K562 (cell line): ENCODE data around the gene AMOTL1. TPM values are rescaled to one million over a fixed set of nuclear protein-coding genes. Genes with fewer than 3 reads are reported as not detected.

Experiments
- GTF2E2 ChIP-seq: fragments of 200-800 bp; sonication (Bioruptor generic); IDR thresholded peaks from 2 replicates; pipeline ENCODE4 v1.6.1; 2016; ENCODE audit warnings: missing genetic modification characterization, missing compliant biosample characterization
- MGA ChIP-seq: fragments of 450-650 bp; IDR thresholded peaks from 2 replicates; pipeline ENCODE4 v1.6.1; 2016; ENCODE audit warnings: mild to moderate bottlenecking, moderate library complexity
- SLC30A9 ChIP-seq: fragments of 250-450 bp; sonication (Bioruptor Pico); IDR thresholded peaks from 2 replicates; pipeline ENCODE4 v1.8.0; 2022; ENCODE audit warnings: mild to moderate bottlenecking, moderate library complexity
- ZNF778 ChIP-seq: fragments of 450-650 bp; formaldehyde crosslinking; IDR thresholded peaks from 2 replicates; pipeline ENCODE4 v1.4.0; 2020; ENCODE audit warnings: mild to moderate bottlenecking, moderate library complexity
- polyA plus RNA-seq, 8 experiments: library from polyadenylated mRNA; depleted of rRNA in 4 of 8; stranded (reverse) in 5 of 8; unstranded in 3 of 8; fragments of >200 nt; fragmentation: Nextera tagmentation in 2 of 8; fragmentation: Illumina TruSeq in 1 of 8; extraction: Ambion mirVana in 2 of 8; extraction: Trizol in 1 of 8; gene quantifications; 2 replicates each; pipeline versions ENCODE4 v1.2.1 to v1.2.3, GENCODE V29; 2011 to 2014; ENCODE audit warnings: inconsistent platforms in 1 of 8, missing spikeins in 1 of 8
- total RNA-seq, 7 experiments: library from RNA; depleted of rRNA in 6 of 7; stranded (reverse); fragments of >200 nt in 6 of 7; fragmentation: Illumina TruSeq in 2 of 7; extraction: Trizol in 2 of 7; gene quantifications; 2 replicates each; pipeline versions ENCODE4 v1.2.1 to v1.2.3, GENCODE V29; 2011 to 2021; ENCODE audit warnings: low replicate concordance in 1 of 7
- TF ChIP-seq, protein P1 (sequence below): fragments of 450-650 bp; IDR thresholded peaks from 2 replicates; pipeline ENCODE4 v1.7.1; 2018; ENCODE audit warnings: mild to moderate bottlenecking, low read depth; ENCODE audit not compliant: partially characterized antibody

The AMOTL1 gene
- total and polyA plus RNA-seq, 9 of the 15 experiments (the other 6 are each of a cell fraction or from before 2014, with no cell fraction given), result 4.0 to 35.4 (median 14.0) TPM

DNA sequence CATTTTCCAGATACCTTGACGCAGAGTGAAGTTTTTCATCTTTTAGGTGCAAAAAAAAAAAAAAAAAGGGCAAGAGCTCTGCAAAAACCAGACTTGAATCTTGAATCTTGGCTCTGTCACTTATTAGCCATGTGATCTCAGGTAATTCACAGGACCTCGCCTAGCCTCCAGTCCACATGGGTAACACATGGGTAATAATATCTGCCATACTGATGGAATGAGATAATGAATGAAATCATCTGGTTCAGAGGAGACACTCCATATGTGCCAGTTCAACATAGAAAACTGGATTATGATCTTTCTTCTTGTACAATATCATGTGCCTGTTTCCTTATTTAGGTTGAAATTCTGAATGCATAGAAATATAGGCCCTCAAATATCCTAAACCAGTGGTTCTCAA lies 8.6 kb upstream of the AMOTL1 start (continued):
- TF ChIP-seq MGA (peak; percentile 12; the same call in 1 of the 2 replicates), GTF2E2 (tag) (no peak), SLC30A9 (CRISPR knock-in tag) (no peak), ZNF778 (CRISPR knock-in tag) (no peak)
- TF ChIP-seq, protein P1, sequence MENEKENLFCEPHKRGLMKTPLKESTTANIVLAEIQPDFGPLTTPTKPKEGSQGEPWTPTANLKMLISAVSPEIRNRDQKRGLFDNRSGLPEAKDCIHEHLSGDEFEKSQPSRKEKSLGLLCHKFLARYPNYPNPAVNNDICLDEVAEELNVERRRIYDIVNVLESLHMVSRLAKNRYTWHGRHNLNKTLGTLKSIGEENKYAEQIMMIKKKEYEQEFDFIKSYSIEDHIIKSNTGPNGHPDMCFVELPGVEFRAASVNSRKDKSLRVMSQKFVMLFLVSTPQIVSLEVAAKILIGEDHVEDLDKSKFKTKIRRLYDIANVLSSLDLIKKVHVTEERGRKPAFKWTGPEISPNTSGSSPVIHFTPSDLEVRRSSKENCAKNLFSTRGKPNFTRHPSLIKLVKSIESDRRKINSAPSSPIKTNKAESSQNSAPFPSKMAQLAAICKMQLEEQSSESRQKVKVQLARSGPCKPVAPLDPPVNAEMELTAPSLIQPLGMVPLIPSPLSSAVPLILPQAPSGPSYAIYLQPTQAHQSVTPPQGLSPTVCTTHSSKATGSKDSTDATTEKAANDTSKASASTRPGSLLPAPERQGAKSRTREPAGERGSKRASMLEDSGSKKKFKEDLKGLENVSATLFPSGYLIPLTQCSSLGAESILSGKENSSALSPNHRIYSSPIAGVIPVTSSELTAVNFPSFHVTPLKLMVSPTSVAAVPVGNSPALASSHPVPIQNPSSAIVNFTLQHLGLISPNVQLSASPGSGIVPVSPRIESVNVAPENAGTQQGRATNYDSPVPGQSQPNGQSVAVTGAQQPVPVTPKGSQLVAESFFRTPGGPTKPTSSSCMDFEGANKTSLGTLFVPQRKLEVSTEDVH, result no peak
